ENCODE results near the gene MAP7.

GRCh38 chr6:136324686-136325380 lies 225.4 kb downstream of the MAP7 start:
- TF ChIP-seq POLR2AphosphoS5 (IDR thresholded peaks at IDR 0.05; ENCODE audit: low read depth, low read length) (no peak), TAF1 (IDR thresholded peaks at IDR 0.05; ENCODE audit: borderline replicate concordance, low read depth, low read length) (no peak), POLR2A (IDR thresholded peaks at IDR 0.05; ENCODE audit: low read depth, low read length) (no peak)

Data from GM12892 (cell line).